HEK293 (cell line): ENCODE data around the gene BOC.

Experiments
- BCL11A ChIP-seq: fragments of 450-650 bp; formaldehyde crosslinking; IDR thresholded peaks from 2 replicates; pipeline ENCODE4 v1.5.1; 2016; ENCODE audit warnings: low read depth, missing biosample characterization, missing genetic modification characterization
- KLF10 ChIP-seq: fragments of 450-650 bp; IDR thresholded peaks from 2 replicates; pipeline ENCODE4 v1.5.1; 2018; ENCODE audit warnings: missing biosample characterization, mild to moderate bottlenecking, missing genetic modification characterization
- OSR2 ChIP-seq: fragments of 450-650 bp; formaldehyde crosslinking; IDR thresholded peaks from 2 replicates; pipeline ENCODE4 v1.5.1; 2016; ENCODE audit warnings: missing biosample characterization, missing genetic modification characterization
- TCF7L2 ChIP-seq: IDR thresholded peaks from 2 replicates; pipeline ENCODE4 v1.6.1; 2011; ENCODE audit warnings: low read depth, mild to moderate bottlenecking, inconsistent platforms, low read length, moderate library complexity, borderline replicate concordance
- ZBTB17 ChIP-seq: fragments of 450-650 bp; formaldehyde crosslinking; IDR thresholded peaks from 2 replicates; pipeline ENCODE4 v1.5.1; 2016; ENCODE audit warnings: missing biosample characterization, missing genetic modification characterization
- ZNF426 ChIP-seq: fragments of 450-650 bp; formaldehyde crosslinking; IDR thresholded peaks from 2 replicates; pipeline ENCODE4 v1.5.1; 2017; ENCODE audit warnings: missing biosample characterization, missing genetic modification characterization, mild to moderate bottlenecking, inconsistent platforms, moderate library complexity
- ZNF560 ChIP-seq: fragments of 450-650 bp; formaldehyde crosslinking; IDR thresholded peaks from 2 replicates; pipeline ENCODE4 v1.5.1; 2017; ENCODE audit warnings: missing biosample characterization, missing genetic modification characterization, borderline replicate concordance
- TF ChIP-seq, protein P1 (sequence below): fragments of 450-650 bp; formaldehyde crosslinking; IDR thresholded peaks from 2 replicates; pipeline ENCODE4 v1.5.1; 2016; ENCODE audit warnings: missing biosample characterization, missing genetic modification characterization
- TF ChIP-seq, protein P2 (sequence below): fragments of 450-650 bp; formaldehyde crosslinking; IDR thresholded peaks from 2 replicates; pipeline ENCODE4 v1.5.1; 2016; ENCODE audit warnings: missing biosample characterization, missing genetic modification characterization

- TF ChIP-seq TCF7L2 = no peak
- TF ChIP-seq ZNF560 = no peak
- no peak for TF ChIP-seq KLF10 (tag by site-specific recombination)
- no peak for TF ChIP-seq ZNF426 (tag by site-specific recombination)
- no peak for TF ChIP-seq OSR2 (tag by site-specific recombination)
- TF ChIP-seq, protein P1, sequence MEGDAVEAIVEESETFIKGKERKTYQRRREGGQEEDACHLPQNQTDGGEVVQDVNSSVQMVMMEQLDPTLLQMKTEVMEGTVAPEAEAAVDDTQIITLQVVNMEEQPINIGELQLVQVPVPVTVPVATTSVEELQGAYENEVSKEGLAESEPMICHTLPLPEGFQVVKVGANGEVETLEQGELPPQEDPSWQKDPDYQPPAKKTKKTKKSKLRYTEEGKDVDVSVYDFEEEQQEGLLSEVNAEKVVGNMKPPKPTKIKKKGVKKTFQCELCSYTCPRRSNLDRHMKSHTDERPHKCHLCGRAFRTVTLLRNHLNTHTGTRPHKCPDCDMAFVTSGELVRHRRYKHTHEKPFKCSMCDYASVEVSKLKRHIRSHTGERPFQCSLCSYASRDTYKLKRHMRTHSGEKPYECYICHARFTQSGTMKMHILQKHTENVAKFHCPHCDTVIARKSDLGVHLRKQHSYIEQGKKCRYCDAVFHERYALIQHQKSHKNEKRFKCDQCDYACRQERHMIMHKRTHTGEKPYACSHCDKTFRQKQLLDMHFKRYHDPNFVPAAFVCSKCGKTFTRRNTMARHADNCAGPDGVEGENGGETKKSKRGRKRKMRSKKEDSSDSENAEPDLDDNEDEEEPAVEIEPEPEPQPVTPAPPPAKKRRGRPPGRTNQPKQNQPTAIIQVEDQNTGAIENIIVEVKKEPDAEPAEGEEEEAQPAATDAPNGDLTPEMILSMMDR (tag by site-specific recombination) = no peak
- TF ChIP-seq BCL11A (tag by site-specific recombination) = no peak
- TF ChIP-seq ZBTB17 (tag by site-specific recombination) = no peak
- TF ChIP-seq, protein P2, sequence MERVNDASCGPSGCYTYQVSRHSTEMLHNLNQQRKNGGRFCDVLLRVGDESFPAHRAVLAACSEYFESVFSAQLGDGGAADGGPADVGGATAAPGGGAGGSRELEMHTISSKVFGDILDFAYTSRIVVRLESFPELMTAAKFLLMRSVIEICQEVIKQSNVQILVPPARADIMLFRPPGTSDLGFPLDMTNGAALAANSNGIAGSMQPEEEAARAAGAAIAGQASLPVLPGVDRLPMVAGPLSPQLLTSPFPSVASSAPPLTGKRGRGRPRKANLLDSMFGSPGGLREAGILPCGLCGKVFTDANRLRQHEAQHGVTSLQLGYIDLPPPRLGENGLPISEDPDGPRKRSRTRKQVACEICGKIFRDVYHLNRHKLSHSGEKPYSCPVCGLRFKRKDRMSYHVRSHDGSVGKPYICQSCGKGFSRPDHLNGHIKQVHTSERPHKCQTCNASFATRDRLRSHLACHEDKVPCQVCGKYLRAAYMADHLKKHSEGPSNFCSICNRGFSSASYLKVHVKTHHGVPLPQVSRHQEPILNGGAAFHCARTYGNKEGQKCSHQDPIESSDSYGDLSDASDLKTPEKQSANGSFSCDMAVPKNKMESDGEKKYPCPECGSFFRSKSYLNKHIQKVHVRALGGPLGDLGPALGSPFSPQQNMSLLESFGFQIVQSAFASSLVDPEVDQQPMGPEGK (tag by site-specific recombination) = no peak
Measured at GRCh38 chr3:113271594-113272384, 60.4 kb downstream of the BOC start.
